ENCODE measurements around the gene ERC2.

DNA sequence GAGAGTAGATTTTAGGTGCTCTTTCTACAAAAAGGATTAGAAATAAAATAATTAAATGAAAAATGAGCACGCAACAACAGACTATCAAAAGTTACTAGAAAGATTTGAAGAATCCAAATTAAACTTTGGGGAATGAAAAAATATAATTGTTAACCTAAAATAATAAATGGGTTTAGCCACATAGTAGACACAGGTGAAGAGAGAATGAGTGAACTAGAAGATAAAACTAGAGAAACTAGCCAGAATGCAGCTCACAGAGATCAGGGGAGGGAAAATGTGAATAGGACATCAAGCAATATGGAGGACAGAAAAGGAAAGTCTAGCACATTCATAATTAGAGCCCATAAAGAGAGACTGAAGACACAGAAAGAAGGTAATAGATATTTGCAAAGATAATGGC, 670.5 kb downstream of the ERC2 start:
- TF ChIP-seq CTCF (IDR thresholded peaks at IDR 0.05; ENCODE audit: low read length) (no peak), EZH2 (IDR thresholded peaks at IDR 0.05; ENCODE audit: borderline replicate concordance, low read length) (no peak)
